Daoy (cell line): Measurements from ENCODE around the gene CCNB1. TPM values are rescaled to one million over a fixed set of nuclear protein-coding genes. Genes with fewer than 3 reads are reported as not detected.

ENCODE experiments used
- total RNA-seq: library from RNA; depleted of rRNA; stranded (reverse); fragments of >200 nt; shearing (Covaris generic); gene quantifications from 2 replicates; pipeline ENCODE4 v1.2.3, GENCODE V29; 2014; rRNA removed

Gene CCNB1
- total RNA-seq, 1 experiment from 2014 or later, result 801 TPM

Other genes with a start within 250 kb of the CCNB1 start
- 66.1 and 77.0 TPM in 2 replicates for gene SLC30A5, start 73.1 kb upstream of the CCNB1 start, total RNA-seq
- gene CENPH, start 22.4 kb downstream of the CCNB1 start, total RNA-seq, result 65.7 and 66.2 TPM in 2 replicates
- 89.8 and 91.9 TPM in 2 replicates for gene CDK7, start 67.7 kb downstream of the CCNB1 start, total RNA-seq
- gene CCDC125, start 165.7 kb downstream of the CCNB1 start, total RNA-seq, result 5.1 and 6.5 TPM in 2 replicates
- gene AK6, start 202.4 kb downstream of the CCNB1 start, total RNA-seq, result 54.7 and 71.3 TPM in 2 replicates
- gene TAF9, start 202.4 kb downstream of the CCNB1 start, total RNA-seq, result 54.4 and 79.9 TPM in 2 replicates
- 19.8 and 30.9 TPM in 2 replicates for gene RAD17, start 202.7 kb downstream of the CCNB1 start, total RNA-seq
- gene MARVELD2, start 248.0 kb downstream of the CCNB1 start, total RNA-seq, result 3.8 and 5.1 TPM in 2 replicates